ENCODE measurements around the gene CDC25B.

GRCh38 chr20:3813848-3814581 lies 17.9 kb downstream of the CDC25B start:
- TF ChIP-seq CTCF (IDR thresholded peaks at IDR 0.05 in 2 of 3, conservative IDR thresholded peaks at IDR 0.05 in 1 of 3; ENCODE audit: borderline replicate concordance in 1 of 3, insufficient read depth in 1 of 3, low read depth in 2 of 3, low read length in 2 of 3) (no peak), JUND (IDR thresholded peaks at IDR 0.05) (no peak), EGR1 (IDR thresholded peaks at IDR 0.05; ENCODE audit: low read depth) (no peak), YY1 (IDR thresholded peaks at IDR 0.05; ENCODE audit: extremely low read depth, insufficient replicate concordance, low read depth, low read length) (no peak), POLR2A (IDR thresholded peaks at IDR 0.05; ENCODE audit: borderline replicate concordance, extremely low read depth, insufficient read depth, insufficient read length) (no peak), ZNF274 (IDR thresholded peaks at IDR 0.05; ENCODE audit: low read depth, low read length) (no peak), EZH2phosphoT487 (IDR thresholded peaks at IDR 0.05; ENCODE audit: borderline replicate concordance) (no peak)
- TF ChIP-seq, protein P1, sequence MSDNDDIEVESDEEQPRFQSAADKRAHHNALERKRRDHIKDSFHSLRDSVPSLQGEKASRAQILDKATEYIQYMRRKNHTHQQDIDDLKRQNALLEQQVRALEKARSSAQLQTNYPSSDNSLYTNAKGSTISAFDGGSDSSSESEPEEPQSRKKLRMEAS (IDR thresholded peaks at IDR 0.05), result no peak
- TF ChIP-seq, protein P2, sequence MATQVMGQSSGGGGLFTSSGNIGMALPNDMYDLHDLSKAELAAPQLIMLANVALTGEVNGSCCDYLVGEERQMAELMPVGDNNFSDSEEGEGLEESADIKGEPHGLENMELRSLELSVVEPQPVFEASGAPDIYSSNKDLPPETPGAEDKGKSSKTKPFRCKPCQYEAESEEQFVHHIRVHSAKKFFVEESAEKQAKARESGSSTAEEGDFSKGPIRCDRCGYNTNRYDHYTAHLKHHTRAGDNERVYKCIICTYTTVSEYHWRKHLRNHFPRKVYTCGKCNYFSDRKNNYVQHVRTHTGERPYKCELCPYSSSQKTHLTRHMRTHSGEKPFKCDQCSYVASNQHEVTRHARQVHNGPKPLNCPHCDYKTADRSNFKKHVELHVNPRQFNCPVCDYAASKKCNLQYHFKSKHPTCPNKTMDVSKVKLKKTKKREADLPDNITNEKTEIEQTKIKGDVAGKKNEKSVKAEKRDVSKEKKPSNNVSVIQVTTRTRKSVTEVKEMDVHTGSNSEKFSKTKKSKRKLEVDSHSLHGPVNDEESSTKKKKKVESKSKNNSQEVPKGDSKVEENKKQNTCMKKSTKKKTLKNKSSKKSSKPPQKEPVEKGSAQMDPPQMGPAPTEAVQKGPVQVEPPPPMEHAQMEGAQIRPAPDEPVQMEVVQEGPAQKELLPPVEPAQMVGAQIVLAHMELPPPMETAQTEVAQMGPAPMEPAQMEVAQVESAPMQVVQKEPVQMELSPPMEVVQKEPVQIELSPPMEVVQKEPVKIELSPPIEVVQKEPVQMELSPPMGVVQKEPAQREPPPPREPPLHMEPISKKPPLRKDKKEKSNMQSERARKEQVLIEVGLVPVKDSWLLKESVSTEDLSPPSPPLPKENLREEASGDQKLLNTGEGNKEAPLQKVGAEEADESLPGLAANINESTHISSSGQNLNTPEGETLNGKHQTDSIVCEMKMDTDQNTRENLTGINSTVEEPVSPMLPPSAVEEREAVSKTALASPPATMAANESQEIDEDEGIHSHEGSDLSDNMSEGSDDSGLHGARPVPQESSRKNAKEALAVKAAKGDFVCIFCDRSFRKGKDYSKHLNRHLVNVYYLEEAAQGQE (IDR thresholded peaks at IDR 0.05; ENCODE audit: low read depth), result no peak

All from HCT116 (cell line).